WTC11 (cell line): ENCODE measurements around the gene CFAP119. TPM values are rescaled to one million over a fixed set of nuclear protein-coding genes. Genes with fewer than 3 reads are reported as not detected.
A peak's percentile ranks its signal among the peaks of the same experiment; 100 is the strongest.

Experiments used
- ATAC-seq: fragments of 200-7000 bp; cut with Tn5 transposase; 2 replicates; pipeline ENCODE4 v1.10.0; 2021; ENCODE audit warnings: mild to moderate bottlenecking, moderate library complexity
- CTCF ChIA-PET: fragments of 300-600 bp; sonication (Branson Sonifier 250); formaldehyde crosslinking; loops from one replicate; lab custom pipeline; 2021; ENCODE audit warnings: antibody characterized with exemption; lab: Charles Lee
- POLR2A ChIA-PET: fragments of 350-600 bp; sonication (Branson Sonifier 250); formaldehyde crosslinking; loops from one replicate; lab custom pipeline; 2021; ENCODE audit warnings: antibody characterized with exemption; lab: Charles Lee
- DNase-seq: peaks from one replicate; pipeline ENCODE4 v3.0.0; 2021; ENCODE audit warnings: low spot score
- H3K27ac Mint-ChIP-seq: 2 replicates; pipeline ENCODE4 v1.8.0; 2021; ENCODE audit warnings: mixed read lengths
- H3K27me3 Mint-ChIP-seq: 2 replicates; pipeline ENCODE4 v1.8.0; 2021; ENCODE audit warnings: low read depth, mild to moderate bottlenecking, moderate library complexity, mixed read lengths
- H3K36me3 Mint-ChIP-seq: 2 replicates; pipeline ENCODE4 v1.8.0; 2021; ENCODE audit warnings: mixed read lengths
- H3K4me1 Mint-ChIP-seq: 2 replicates; pipeline ENCODE4 v1.8.0; 2022; ENCODE audit warnings: mixed read lengths
- H3K4me3 Mint-ChIP-seq: 2 replicates; pipeline ENCODE4 v1.8.0; 2021; ENCODE audit warnings: mild to moderate bottlenecking, moderate library complexity, mixed read lengths
- H3K9me3 Mint-ChIP-seq: 2 replicates; pipeline ENCODE4 v1.8.0; 2021; ENCODE audit warnings: mixed read lengths
- ATF2 ChIP-seq: sonication (generic); formaldehyde crosslinking; IDR thresholded peaks from 2 replicates; pipeline ENCODE4 v1.8.1; 2022; ENCODE audit warnings: low read depth, missing genetic modification reagents, borderline replicate concordance
- E2F1 ChIP-seq: sonication (generic); formaldehyde crosslinking; IDR thresholded peaks from 2 replicates; pipeline ENCODE4 v1.8.0; 2022; ENCODE audit warnings: mild to moderate bottlenecking, missing genetic modification reagents
- E2F4 ChIP-seq: sonication (generic); formaldehyde crosslinking; IDR thresholded peaks from 2 replicates; pipeline ENCODE4 v1.8.1; 2022; ENCODE audit warnings: low read depth, mild to moderate bottlenecking, moderate library complexity, missing genetic modification reagents, borderline replicate concordance
- E2F5 ChIP-seq: sonication (generic); formaldehyde crosslinking; IDR thresholded peaks from 2 replicates; pipeline ENCODE4 v1.8.1; 2022; ENCODE audit warnings: mild to moderate bottlenecking, moderate library complexity, missing genetic modification reagents
- ERG ChIP-seq: fragments of 250-450 bp; sonication (Bioruptor Pico); IDR thresholded peaks from 2 replicates; pipeline ENCODE4 v1.8.0; 2021; ENCODE audit warnings: mild to moderate bottlenecking
- FOXJ3 ChIP-seq: sonication (generic); formaldehyde crosslinking; IDR thresholded peaks from 2 replicates; pipeline ENCODE4 v1.9.0; 2021; ENCODE audit warnings: missing genetic modification reagents, mild to moderate bottlenecking, borderline replicate concordance
- FOXK1 ChIP-seq: sonication (generic); formaldehyde crosslinking; IDR thresholded peaks from 2 replicates; pipeline ENCODE4 v1.8.0; 2022; ENCODE audit warnings: mild to moderate bottlenecking, moderate library complexity, missing genetic modification reagents
- FOXP1 ChIP-seq: sonication (generic); formaldehyde crosslinking; IDR thresholded peaks from 2 replicates; pipeline ENCODE4 v1.8.0; 2022; ENCODE audit warnings: missing genetic modification reagents, mild to moderate bottlenecking, moderate library complexity, borderline replicate concordance
- FOXP4 ChIP-seq: sonication (generic); formaldehyde crosslinking; IDR thresholded peaks from 2 replicates; pipeline ENCODE4 v1.8.0; 2022; ENCODE audit warnings: mild to moderate bottlenecking, missing genetic modification reagents
- KAT7 ChIP-seq: sonication (generic); formaldehyde crosslinking; IDR thresholded peaks from 2 replicates; pipeline ENCODE4 v1.8.1; 2023; ENCODE audit warnings: missing genetic modification reagents, mild to moderate bottlenecking, borderline replicate concordance
- MAX ChIP-seq: sonication (generic); formaldehyde crosslinking; IDR thresholded peaks from 2 replicates; pipeline ENCODE4 v1.8.0; 2022; ENCODE audit warnings: mild to moderate bottlenecking, missing genetic modification reagents
- RORB ChIP-seq: fragments of 250-450 bp; sonication (Bioruptor Pico); IDR thresholded peaks from 2 replicates; pipeline ENCODE4 v1.9.0; 2021; ENCODE audit warnings: mild to moderate bottlenecking
- TCF7 ChIP-seq: sonication (generic); formaldehyde crosslinking; IDR thresholded peaks from 2 replicates; pipeline ENCODE4 v1.8.0; 2022; ENCODE audit warnings: mild to moderate bottlenecking, low read depth, missing genetic modification reagents, moderate library complexity
- TEAD4 ChIP-seq: sonication (generic); formaldehyde crosslinking; IDR thresholded peaks from 2 replicates; pipeline ENCODE4 v1.8.0; 2022; ENCODE audit warnings: mild to moderate bottlenecking, missing genetic modification reagents
- USF2 ChIP-seq: sonication (generic); formaldehyde crosslinking; IDR thresholded peaks from 2 replicates; pipeline ENCODE4 v1.8.1; 2023; ENCODE audit warnings: mild to moderate bottlenecking, missing genetic modification reagents, moderate library complexity
- ZBTB43 ChIP-seq: sonication (generic); formaldehyde crosslinking; IDR thresholded peaks from 2 replicates; pipeline ENCODE4 v1.8.1; 2023; ENCODE audit warnings: mild to moderate bottlenecking, missing genetic modification reagents
- ZNF317 ChIP-seq: sonication (generic); formaldehyde crosslinking; IDR thresholded peaks from 2 replicates; pipeline ENCODE4 v1.8.1; 2023; ENCODE audit warnings: low read depth, mild to moderate bottlenecking, moderate library complexity, missing genetic modification reagents, borderline replicate concordance
- ZNF423 ChIP-seq: fragments of 250-450 bp; sonication (Bioruptor Pico); IDR thresholded peaks from 2 replicates; pipeline ENCODE4 v2.1.2; 2022; ENCODE audit warnings: mild to moderate bottlenecking, moderate library complexity
- total RNA-seq: library from RNA; stranded (reverse); gene quantifications from 3 replicates; pipeline ENCODE4 v1.2.3, GENCODE V29; 2021

Gene CFAP119
- total RNA-seq, 1 experiment from 2014 or later, result 6.6 TPM

GRCh38 chr16:30779596-30779995 is 17.7 kb upstream of the CFAP119 start (continued):
- no peak for TF ChIP-seq USF2 (CRISPR knock-in tag)
- TF ChIP-seq TCF7 (CRISPR knock-in tag), result no peak
- no peak for TF ChIP-seq FOXJ3
- no peak for TF ChIP-seq E2F4 (CRISPR knock-in tag)
- no peak for TF ChIP-seq MAX
- TF ChIP-seq RORB (CRISPR knock-in tag), result no peak
- no peak for TF ChIP-seq TEAD4 (CRISPR knock-in tag)

- CTCF ChIA-PET, result interaction anchor here (0.6 to 2.1 kb wide), 8 partner anchors 18 to 164 kb away, joined by 3 to 18 read pairs (median 5); no protein-coding TSS in a partner anchor
- POLR2A ChIA-PET, result interaction anchor here (0.8 to 2.2 kb wide), 7 partner anchors 8 to 145 kb away, joined by 3 to 8 read pairs (median 3); partner anchors contain the start of genes FBXL19, PHKG2 and ZNF629
- peak; percentile 61 for DNase-seq
These were observed 16.8 kb upstream of the CFAP119 start for GRCh38 chr16:30778549-30779244.

GRCh38 chr16:30777591-30778297 is 15.9 kb upstream of the CFAP119 start:
- no peaks in the 10 kb centered on the region for H3K9me3 Mint-ChIP-seq
- ChIA-PET POLR2A (interaction anchor here (0.7 to 2.2 kb wide), 6 partner anchors 28 to 140 kb away, joined by 3 to 8 read pairs (median 3); partner anchors contain the start of gene PHKG2), CTCF (interaction anchor here (0.6 to 2.1 kb wide), 7 partner anchors 26 to 165 kb away, joined by 3 to 18 read pairs (median 5); no protein-coding TSS in a partner anchor)
- peak overlapping the region; percentile 91 for H3K4me3 Mint-ChIP-seq
- no peaks in the 10 kb centered on the region; the same call in 1 of the 2 replicates for H3K27me3 Mint-ChIP-seq
- H3K27ac Mint-ChIP-seq, result no peak overlapping the region
- DNase-seq (no peak), ATAC-seq (no peak)
- peaks cover 25% of the 10 kb centered on the region for H3K4me1 Mint-ChIP-seq
- peaks cover 15% of the 10 kb centered on the region for H3K36me3 Mint-ChIP-seq
- TF ChIP-seq E2F4 (CRISPR knock-in tag) (0 out of 2 replicates have a peak, but pooled peaks have one; percentile 31), ZNF423 (CRISPR knock-in tag) (no peak), E2F1 (CRISPR knock-in tag) (no peak), ZBTB43 (CRISPR knock-in tag) (no peak), FOXP4 (CRISPR knock-in tag) (no peak), FOXP1 (peak; percentile 29; the same call in 1 of the 2 replicates), ATF2 (CRISPR knock-in tag) (no peak), ERG (CRISPR knock-in tag) (no peak), E2F5 (no peak)

More at GRCh38 chr16:30778549-30779244, 16.8 kb upstream of the CFAP119 start:
- ATAC-seq, result peak; percentile 58
- Mint-ChIP-seq H3K4me1 (peaks cover 25% of the 10 kb centered on the region), H3K9me3 (no peaks in the 10 kb centered on the region)
- TF ChIP-seq KAT7 (no peak), FOXK1 (no peak), ZNF317 (CRISPR knock-in tag) (0 out of 2 replicates have a peak, but pooled peaks have one; percentile 49)
- TF ChIP-seq, all 79 proteins: peak for 1
- Mint-ChIP-seq H3K27me3 (no peaks in the 10 kb centered on the region; the same call in 1 of the 2 replicates), H3K4me3 (peak overlapping the region; percentile 38), H3K36me3 (peaks cover 16% of the 10 kb centered on the region), H3K27ac (peak overlapping the region; percentile 95)
